HG02885 (cell line): ENCODE data around the gene RUNX2.

Experiments used
- ATAC-seq: cut with Tn5 transposase; IDR thresholded peaks from one replicate; pipeline ENCODE4 v1.9.1; 2021; ENCODE audit warnings: mild to moderate bottlenecking; ENCODE audit not compliant: unreplicated experiment, poor library complexity

RUNX2 gene

GRCh38 chr6:45398075-45398813, 70.1 kb downstream of the RUNX2 start:
- no peak for ATAC-seq

- ATAC-seq, result no peak
These were observed 71.9 kb downstream of the RUNX2 start for GRCh38 chr6:45400021-45400420.

GRCh38 chr6:45411959-45412358, 83.8 kb downstream of the RUNX2 start:
- no peak for ATAC-seq

- no peak for ATAC-seq
These were observed 87.2 kb downstream of the RUNX2 start for GRCh38 chr6:45415315-45415714.

GRCh38 chr6:45415788-45416518, 87.8 kb downstream of the RUNX2 start:
- no peak for ATAC-seq

- ATAC-seq, result no peak
These were observed 88.6 kb downstream of the RUNX2 start for GRCh38 chr6:45416700-45417099.

- ATAC-seq, result no peak
These were observed 89.3 kb downstream of the RUNX2 start for GRCh38 chr6:45417436-45417835.

GRCh38 chr6:45419571-45420082, 91.5 kb downstream of the RUNX2 start:
- ATAC-seq, result peak; percentile 36

- ATAC-seq, result no peak
These were observed 92.2 kb downstream of the RUNX2 start for GRCh38 chr6:45420083-45420908.

GRCh38 chr6:45420909-45421708, 93.0 kb downstream of the RUNX2 start:
- ATAC-seq, result no peak

- no peak for ATAC-seq
These were observed 93.8 kb downstream of the RUNX2 start for GRCh38 chr6:45421709-45422502.

GRCh38 chr6:45422503-45423110, 94.5 kb downstream of the RUNX2 start:
- ATAC-seq, result no peak

GRCh38 chr6:45423111-45423823, 95.1 kb downstream of the RUNX2 start:
- no peak for ATAC-seq

- no peak for ATAC-seq
These were observed 95.8 kb downstream of the RUNX2 start for GRCh38 chr6:45423824-45424450.

- no peak for ATAC-seq
These were observed 96.3 kb downstream of the RUNX2 start for GRCh38 chr6:45424451-45424861.

GRCh38 chr6:45426251-45426650, 98.1 kb downstream of the RUNX2 start:
- ATAC-seq, result no peak

- no peak for ATAC-seq
These were observed 99.6 kb downstream of the RUNX2 start for GRCh38 chr6:45427726-45428125.

- no peak for ATAC-seq
These were observed 100.6 kb downstream of the RUNX2 start for GRCh38 chr6:45428727-45429126.
